GM21360 (cell line): ENCODE measurements around the gene ITPRIPL2.

ENCODE experiments used
- ATAC-seq: cut with Tn5 transposase; IDR thresholded peaks from one replicate; pipeline ENCODE4 v1.9.1; 2021; ENCODE audit warnings: mild to moderate bottlenecking, moderate library complexity; ENCODE audit not compliant: unreplicated experiment

Gene ITPRIPL2

GRCh38 chr16:19093631-19094541, 19.9 kb upstream of the ITPRIPL2 start:
- no peak for ATAC-seq

- ATAC-seq, result no peak
These were observed 19.0 kb upstream of the ITPRIPL2 start for GRCh38 chr16:19094542-19095365.

GRCh38 chr16:19095654-19096053, 18.1 kb upstream of the ITPRIPL2 start:
- ATAC-seq, result no peak

DNA sequence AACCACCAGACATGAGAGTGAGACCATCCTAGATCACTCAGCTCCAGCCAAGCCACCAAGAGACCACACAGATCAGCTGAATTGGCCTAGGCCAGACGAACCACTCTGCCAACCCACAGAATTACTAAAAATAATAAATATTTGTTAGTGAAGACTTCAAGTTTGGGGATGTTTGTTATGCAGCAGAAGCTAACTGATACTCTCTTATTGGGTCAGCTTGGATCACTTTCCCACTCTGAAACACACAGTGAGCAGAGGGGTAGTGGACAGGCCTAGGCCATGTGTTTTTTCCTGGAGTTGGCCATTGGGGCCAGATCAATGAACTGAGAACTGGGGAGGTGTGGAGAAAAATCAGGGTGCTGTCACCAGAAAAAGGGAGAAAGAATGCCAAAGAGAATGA, 15.6 kb upstream of the ITPRIPL2 start:
- no peak for ATAC-seq

- ATAC-seq, result no peak
These were observed 11.4 kb upstream of the ITPRIPL2 start for GRCh38 chr16:19102187-19102872.

DNA sequence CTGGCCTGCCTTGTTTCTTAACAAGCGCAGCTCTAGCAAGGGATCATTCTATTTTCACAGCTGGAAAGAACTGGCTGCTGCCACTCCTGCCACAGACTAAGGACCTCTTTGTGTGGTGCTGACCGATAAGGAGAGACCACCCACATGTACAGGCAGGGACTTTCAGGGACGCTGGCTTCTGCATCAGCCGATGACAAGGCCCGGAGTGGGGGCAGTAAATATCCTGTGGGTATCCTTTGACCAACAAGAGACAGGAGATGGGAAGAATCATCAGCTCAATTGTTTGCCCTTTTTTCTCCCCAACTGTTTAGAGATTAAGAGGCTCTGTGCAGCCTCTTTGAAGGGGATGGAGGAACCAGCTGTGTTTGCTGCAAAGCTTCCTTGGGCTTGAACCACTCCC, 9.2 kb upstream of the ITPRIPL2 start:
- ATAC-seq, result no peak

DNA sequence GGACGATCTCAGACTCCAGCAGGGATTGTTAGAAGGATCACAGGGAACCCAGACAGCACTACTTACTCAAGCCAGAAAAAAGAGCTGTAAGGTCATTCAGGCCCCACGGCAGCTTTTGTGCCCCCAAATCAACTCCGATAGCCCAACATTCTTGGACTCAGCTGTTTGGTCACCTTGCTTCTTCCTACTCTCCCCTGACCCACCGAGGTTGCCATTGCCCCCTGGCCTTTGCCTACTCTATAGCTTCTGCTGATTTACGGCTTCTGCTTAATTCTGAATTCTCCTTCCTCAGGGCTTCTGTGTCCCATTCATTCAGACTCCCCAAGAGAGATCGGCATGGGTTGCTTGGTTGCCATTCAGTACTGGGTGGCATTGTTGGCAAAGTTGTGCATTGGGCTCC, 8.6 kb upstream of the ITPRIPL2 start:
- ATAC-seq, result no peak

GRCh38 chr16:19105891-19106624, 7.7 kb upstream of the ITPRIPL2 start:
- ATAC-seq, result no peak

- ATAC-seq, result no peak
These were observed 7.1 kb upstream of the ITPRIPL2 start for GRCh38 chr16:19106625-19107020.

GRCh38 chr16:19108409-19109287, 5.1 kb upstream of the ITPRIPL2 start:
- no peak for ATAC-seq

DNA sequence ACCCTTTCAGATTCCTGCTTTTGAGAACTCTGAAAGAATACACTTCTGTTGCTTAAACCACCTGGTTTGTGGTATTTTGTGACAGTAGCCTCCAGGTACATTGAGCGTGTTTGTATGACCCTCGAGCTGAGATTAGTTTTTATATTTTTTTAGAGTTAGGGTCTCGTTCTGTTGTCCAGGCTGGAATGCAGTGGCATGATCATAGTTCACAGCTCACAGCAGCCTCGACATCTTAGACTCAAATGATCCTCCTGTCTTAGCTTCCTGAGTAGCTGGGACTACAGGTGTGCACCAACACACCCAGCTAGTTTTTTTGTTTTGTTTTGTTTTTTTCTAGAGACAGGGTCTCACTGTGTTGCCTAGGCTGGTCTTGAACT, 4.5 kb upstream of the ITPRIPL2 start:
- no peak for ATAC-seq

DNA sequence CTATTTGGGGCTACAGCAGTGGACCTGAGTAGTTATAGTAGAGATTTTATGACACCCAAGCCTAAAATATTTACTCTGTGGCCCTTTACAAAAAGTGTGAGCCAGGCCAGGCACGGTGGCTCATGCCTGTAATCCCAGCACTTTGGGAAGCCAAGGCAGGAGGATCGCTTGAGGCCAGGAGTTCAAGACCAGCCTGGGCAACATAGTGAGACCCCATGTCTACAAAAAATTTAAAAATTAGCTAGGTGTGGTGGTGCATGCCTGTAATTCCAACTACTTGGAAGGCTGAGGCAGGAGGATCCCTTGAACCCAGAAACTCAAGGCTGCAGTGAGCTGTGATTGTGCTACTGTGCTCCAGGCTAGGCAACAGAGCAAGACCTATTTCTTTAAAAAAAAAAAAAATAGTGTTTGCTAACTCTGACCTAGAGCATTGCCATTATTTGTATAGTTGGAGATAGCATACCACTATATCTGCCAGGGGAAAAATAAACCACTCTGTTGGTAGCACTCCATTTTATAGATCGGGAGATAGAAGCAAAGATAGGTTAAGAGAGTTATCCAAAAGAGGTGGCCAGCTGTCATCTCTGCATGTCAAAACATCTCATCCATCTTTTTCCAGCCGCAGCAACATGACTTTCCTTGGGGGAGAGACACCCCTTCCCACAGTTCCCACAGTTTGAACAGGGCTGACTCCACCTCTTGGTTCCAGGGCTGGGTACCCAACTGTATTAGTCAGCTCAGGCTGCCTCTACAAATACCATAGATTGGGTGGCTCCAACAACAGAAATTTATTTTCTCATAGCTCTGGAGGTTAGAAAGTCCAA, 3.0 kb upstream of the ITPRIPL2 start:
- ATAC-seq, result no peak

GRCh38 chr16:19112099-19112407, 1.7 kb upstream of the ITPRIPL2 start:
- no peak for ATAC-seq

DNA sequence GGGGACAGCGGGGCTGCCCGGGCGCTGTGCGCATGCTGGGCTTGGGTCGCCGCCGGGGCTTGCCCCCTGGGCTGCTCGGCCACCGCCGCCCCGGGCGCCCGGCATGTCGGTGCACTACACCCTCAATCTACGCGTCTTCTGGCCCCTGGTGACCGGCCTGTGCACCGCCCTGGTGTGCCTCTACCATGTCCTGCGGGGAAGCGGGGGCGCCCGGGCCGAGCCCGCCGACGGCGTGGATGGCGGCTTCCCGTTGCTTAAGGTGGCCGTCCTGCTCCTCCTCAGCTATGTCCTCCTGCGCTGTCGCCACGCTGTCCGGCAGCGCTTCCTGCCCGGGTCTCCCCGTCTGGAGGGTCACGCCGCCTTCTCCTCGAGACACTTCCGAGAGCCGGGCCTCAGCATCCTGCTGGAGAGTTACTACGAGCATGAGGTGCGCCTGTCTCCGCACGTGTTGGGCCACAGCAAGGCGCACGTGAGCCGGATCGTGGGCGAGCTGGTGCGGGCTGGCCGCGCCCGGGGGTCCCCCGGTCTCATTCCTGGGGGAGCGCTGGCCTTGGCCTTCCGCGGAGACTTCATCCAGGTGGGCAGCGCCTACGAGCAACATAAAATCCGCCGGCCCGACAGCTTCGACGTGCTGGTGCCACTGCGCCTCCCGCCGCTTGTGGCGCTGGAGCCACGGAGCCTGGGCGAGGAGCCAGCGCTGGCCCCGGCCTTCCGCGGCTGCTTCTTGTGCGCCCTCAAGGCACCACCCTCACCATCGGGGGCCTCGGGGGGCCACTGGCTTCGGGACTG, 789 bp downstream of the ITPRIPL2 start:
- ATAC-seq, result no peak

GRCh38 chr16:19115148-19116021, 1.6 kb downstream of the ITPRIPL2 start:
- ATAC-seq, result no peak

GRCh38 chr16:19116711-19117449, 3.1 kb downstream of the ITPRIPL2 start:
- ATAC-seq, result no peak
